GM12878 (cell line): ENCODE data around the gene AK8. TPM values are rescaled to one million over a fixed set of nuclear protein-coding genes. Genes with fewer than 3 reads are reported as not detected.

Experiments used
- ATAC-seq: fragments of 200-7000 bp; cut with Tn5 transposase; 3 replicates; pipeline ENCODE4 v1.9.1; 2020; ENCODE audit warnings: mild to moderate bottlenecking, moderate library complexity
- BruUV-seq: library from RNA; stranded (reverse); fragments of 400-500 nt; replicated peaks from 2 replicates; lab custom pipeline; 2021; lab: Mats Ljungman, UMichigan
- CTCF ChIA-PET: fragments of 300-600 bp; sonication (Branson Sonifier 250); formaldehyde crosslinking; extraction: SDS; loops from one replicate; lab custom pipeline; 2021; ENCODE audit warnings: inconsistent platforms; lab: Yijun Ruan, JAX
- POLR2A ChIA-PET: fragments of 350-600 bp; formaldehyde crosslinking; extraction: SDS; loops from one replicate; lab custom pipeline; 2021; ENCODE audit warnings: inconsistent platforms; lab: Charles Lee
- RAD21 ChIA-PET: fragments of 300-600 bp; sonication (Branson Sonifier 250); formaldehyde crosslinking; loops from one replicate; lab custom pipeline; 2023; ENCODE audit warnings: antibody characterized with exemption; ENCODE audit not compliant: unreplicated experiment; lab: Charles Lee
- SMC1A ChIA-PET: fragments of 300-600 bp; sonication (Branson Sonifier 250); formaldehyde crosslinking; loops from one replicate; lab custom pipeline; 2023; ENCODE audit not compliant: unreplicated experiment, uncharacterized antibody; lab: Charles Lee
- DNase-seq: peaks from one replicate; pipeline ENCODE4 v3.0.0-alpha.2; 2011; ENCODE audit warnings: low read depth, low spot score
- FAIRE-seq: peaks from 3 replicates; lab custom pipeline; 2011; peaks lifted over from hg19 to GRCh38; lab: Jason Lieb, UNC
- H2AFZ ChIP-seq: 2 replicates; pipeline ENCODE4 v1.6.0; 2011; ENCODE audit warnings: low read depth, low read length, control low read depth; ENCODE audit not compliant: control insufficient read depth
- H3K27ac ChIP-seq: 2 replicates; pipeline ENCODE4 v1.5.1; 2011; ENCODE audit warnings: control low read depth; ENCODE audit not compliant: control insufficient read depth, insufficient read depth
- H3K27me3 ChIP-seq, 2 experiments: replicated peaks in 1 of 2; 2 replicates each; pipeline versions ENCODE4 v1.6.0 to v1.6.1; 2011; ENCODE audit warnings: low read length in 1 of 2; ENCODE audit not compliant: control insufficient read depth in 2 of 2, insufficient read depth in 2 of 2
- H3K36me3 ChIP-seq, 2 experiments: 2 replicates each; pipeline ENCODE4 v1.5.1; 2011; ENCODE audit warnings: low read length in 1 of 2; ENCODE audit not compliant: control insufficient read depth in 2 of 2, insufficient read depth in 2 of 2
- H3K4me1 ChIP-seq: 2 replicates; pipeline ENCODE4 v1.6.1; 2011; ENCODE audit warnings: mild to moderate bottlenecking, low read length, moderate library complexity, mixed read lengths; ENCODE audit not compliant: control insufficient read depth, insufficient read depth
- H3K4me2 ChIP-seq: 2 replicates; pipeline ENCODE4 v1.6.0; 2011; ENCODE audit warnings: control low read depth; ENCODE audit not compliant: control insufficient read depth, insufficient read depth
- H3K4me3 ChIP-seq: fragments of 200-600 bp; sonication (generic); 2 replicates; pipeline ENCODE4 v1.5.1; 2016
- H3K79me2 ChIP-seq: 2 replicates; pipeline ENCODE4 v1.6.0; 2011; ENCODE audit warnings: low read length; ENCODE audit not compliant: control insufficient read depth, insufficient read depth
- H3K9ac ChIP-seq: 2 replicates; pipeline ENCODE4 v1.8.0; 2011; ENCODE audit warnings: low read length, control low read depth, mixed read lengths; ENCODE audit not compliant: control insufficient read depth, insufficient read depth
- H3K9me3 ChIP-seq: replicated peaks from 3 replicates; pipeline ENCODE4 v1.5.1; 2011; ENCODE audit warnings: mild to moderate bottlenecking, low read length; ENCODE audit not compliant: control insufficient read depth, insufficient read depth
- H4K20me1 ChIP-seq: 2 replicates; pipeline ENCODE4 v1.6.0; 2011; ENCODE audit not compliant: control insufficient read depth, insufficient read depth
- CHD4 ChIP-seq: fragments of 200-600 bp; sonication (generic); IDR thresholded peaks from 2 replicates; pipeline ENCODE4 v1.6.1; 2016; ENCODE audit warnings: mild to moderate bottlenecking
- EED ChIP-seq: sonication (generic); IDR thresholded peaks from 2 replicates; pipeline ENCODE4 v1.6.1; 2016; ENCODE audit warnings: antibody characterized with exemption, low read depth
- IKZF2 ChIP-seq, 2 experiments: fragments of 450-650 bp; IDR thresholded peaks; 2 replicates each; pipeline ENCODE4 v1.6.1; 2017; ENCODE audit warnings: mild to moderate bottlenecking in 2 of 2, moderate library complexity in 2 of 2
- RCOR1 ChIP-seq: conservative IDR thresholded peaks from 2 replicates; pipeline ENCODE4 v1.6.1; 2012; ENCODE audit warnings: low read depth, low read length, improper control_type of control experiment
- WGBS: methylation state at CpG from one replicate; pipeline ENCODE4 v1.1.6; 2016; ENCODE audit warnings: low lambda C conversion rate; ENCODE audit not compliant: insufficient replicate concordance, insufficient coverage; ENCODE audit errors: missing lambda C conversion rate; 5-methylcytosine and 5-hydroxymethylcytosine counted together
- in situ Hi-C: fragments of 300-500 bp; cut with MboI; formaldehyde crosslinking; loops from 9 replicates; pipeline ENCODE4 v1.14.3; 2018; ENCODE audit warnings: mixed read lengths
- intact Hi-C: fragments of 100-400 bp; cut with micrococcal nuclease; formaldehyde crosslinking; loops from one replicate; pipeline ENCODE4 v1.14.2; 2022; ENCODE audit not compliant: unreplicated experiment
- polyA plus RNA-seq, 11 experiments: library from polyadenylated mRNA; depleted of rRNA in 4 of 11; unstranded in 6 of 11; stranded (reverse) in 5 of 11; fragments of >200 nt; fragmentation: Nextera tagmentation in 4 of 11; fragmentation: Illumina TruSeq in 1 of 11; extraction: Ambion mirVana in 4 of 11; extraction: Trizol in 1 of 11; gene quantifications; 1 replicate in 1 of 11; 2 replicates in 10 of 11; pipeline versions ENCODE4 v1.2.1 to v1.2.3, GENCODE V29; 2011 to 2016; ENCODE audit warnings: inconsistent platforms in 2 of 11, missing spikeins in 2 of 11, low read depth in 1 of 11
- total RNA-seq, 4 experiments: library from RNA; depleted of rRNA in 3 of 4; stranded (reverse); fragments of >200 nt in 3 of 4; fragmentation: Illumina TruSeq in 1 of 4; extraction: Trizol in 1 of 4; gene quantifications; 2 replicates each; pipeline versions ENCODE4 v1.2.1 to v1.2.3, GENCODE V29; 2013 to 2021
- TF ChIP-seq, protein P1 (sequence below): fragments of 450-650 bp; IDR thresholded peaks from 2 replicates; pipeline ENCODE4 v1.6.1; 2017; ENCODE audit warnings: mild to moderate bottlenecking, moderate library complexity
- TF ChIP-seq, protein P2 (sequence below): fragments of 450-650 bp; formaldehyde crosslinking; IDR thresholded peaks from 2 replicates; pipeline ENCODE4 v1.4.0; 2020; ENCODE audit warnings: mild to moderate bottlenecking, moderate library complexity

The AK8 gene
- total and polyA plus RNA-seq, 10 of the 15 experiments (the other 5 are each of a cell fraction or from before 2014, with no cell fraction given): 0.03 to 0.12 (median 0.06) TPM; not detected in 5

GRCh38 chr9:132886334-132886725 is 8.2 kb upstream of the AK8 start (continued):
- TF ChIP-seq, protein P1, sequence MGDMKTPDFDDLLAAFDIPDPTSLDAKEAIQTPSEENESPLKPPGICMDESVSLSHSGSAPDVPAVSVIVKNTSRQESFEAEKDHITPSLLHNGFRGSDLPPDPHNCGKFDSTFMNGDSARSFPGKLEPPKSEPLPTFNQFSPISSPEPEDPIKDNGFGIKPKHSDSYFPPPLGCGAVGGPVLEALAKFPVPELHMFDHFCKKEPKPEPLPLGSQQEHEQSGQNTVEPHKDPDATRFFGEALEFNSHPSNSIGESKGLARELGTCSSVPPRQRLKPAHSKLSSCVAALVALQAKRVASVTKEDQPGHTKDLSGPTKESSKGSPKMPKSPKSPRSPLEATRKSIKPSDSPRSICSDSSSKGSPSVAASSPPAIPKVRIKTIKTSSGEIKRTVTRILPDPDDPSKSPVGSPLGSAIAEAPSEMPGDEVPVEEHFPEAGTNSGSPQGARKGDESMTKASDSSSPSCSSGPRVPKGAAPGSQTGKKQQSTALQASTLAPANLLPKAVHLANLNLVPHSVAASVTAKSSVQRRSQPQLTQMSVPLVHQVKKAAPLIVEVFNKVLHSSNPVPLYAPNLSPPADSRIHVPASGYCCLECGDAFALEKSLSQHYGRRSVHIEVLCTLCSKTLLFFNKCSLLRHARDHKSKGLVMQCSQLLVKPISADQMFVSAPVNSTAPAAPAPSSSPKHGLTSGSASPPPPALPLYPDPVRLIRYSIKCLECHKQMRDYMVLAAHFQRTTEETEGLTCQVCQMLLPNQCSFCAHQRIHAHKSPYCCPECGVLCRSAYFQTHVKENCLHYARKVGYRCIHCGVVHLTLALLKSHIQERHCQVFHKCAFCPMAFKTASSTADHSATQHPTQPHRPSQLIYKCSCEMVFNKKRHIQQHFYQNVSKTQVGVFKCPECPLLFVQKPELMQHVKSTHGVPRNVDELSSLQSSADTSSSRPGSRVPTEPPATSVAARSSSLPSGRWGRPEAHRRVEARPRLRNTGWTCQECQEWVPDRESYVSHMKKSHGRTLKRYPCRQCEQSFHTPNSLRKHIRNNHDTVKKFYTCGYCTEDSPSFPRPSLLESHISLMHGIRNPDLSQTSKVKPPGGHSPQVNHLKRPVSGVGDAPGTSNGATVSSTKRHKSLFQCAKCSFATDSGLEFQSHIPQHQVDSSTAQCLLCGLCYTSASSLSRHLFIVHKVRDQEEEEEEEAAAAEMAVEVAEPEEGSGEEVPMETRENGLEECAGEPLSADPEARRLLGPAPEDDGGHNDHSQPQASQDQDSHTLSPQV: no peak

DNA sequence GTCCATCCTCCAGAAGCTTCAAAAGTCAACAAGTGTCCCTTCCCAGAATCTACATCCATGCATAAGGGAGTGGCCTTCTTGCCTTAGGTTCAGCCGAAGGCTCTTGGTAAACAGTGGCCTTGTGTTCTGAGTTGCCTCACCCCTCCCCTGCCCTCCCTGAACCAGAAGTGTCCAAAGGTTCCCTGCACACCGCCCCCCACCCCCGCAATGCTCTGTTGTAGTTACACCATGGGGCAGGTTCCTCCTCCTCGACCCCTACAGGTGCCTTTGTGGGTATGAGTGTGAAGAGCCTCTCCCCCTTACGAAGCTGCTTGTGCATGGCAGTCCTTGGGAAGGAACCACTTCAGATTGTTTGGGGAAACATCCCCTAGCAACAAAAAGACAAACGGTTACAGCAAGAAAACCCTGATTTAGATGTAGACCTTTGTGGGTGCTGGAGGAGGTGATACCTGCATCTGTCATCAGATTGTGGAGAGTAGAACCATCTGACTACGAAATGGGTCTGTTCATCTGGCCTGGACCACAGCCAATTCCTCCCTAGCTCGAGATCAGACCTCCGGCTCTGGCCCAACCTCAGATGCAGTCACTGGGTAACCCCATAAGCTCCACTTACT is 7.7 kb upstream of the AK8 start:
- Histone ChIP-seq H3K4me3 (no peak overlapping the region), H3K9me3 (no peaks in the 10 kb centered on the region), H3K27ac (no peak overlapping the region), H3K4me2 (no peak overlapping the region), H3K9ac (no peak overlapping the region), H3K4me1 (no peaks in the 10 kb centered on the region), H2AFZ (no peak overlapping the region), H4K20me1 (no peaks in the 10 kb centered on the region), H3K27me3 (peaks cover 2% of the 10 kb centered on the region in 2 experiments; a peak in 1 of 4 replicates), H3K36me3 (no peaks in the 10 kb centered on the region), H3K79me2 (no peaks in the 10 kb centered on the region)
- no peak for FAIRE-seq
- intact Hi-C loops (no loop called here), in situ Hi-C loops (no loop called here)
- RAD21 ChIA-PET: no interaction called here
- BruUV-seq: no TSS peak
- WGBS: 19% methylated on average over 7 of the region's 9 CpGs
- POLR2A ChIA-PET: no interaction called here
- TF ChIP-seq, protein P2, sequence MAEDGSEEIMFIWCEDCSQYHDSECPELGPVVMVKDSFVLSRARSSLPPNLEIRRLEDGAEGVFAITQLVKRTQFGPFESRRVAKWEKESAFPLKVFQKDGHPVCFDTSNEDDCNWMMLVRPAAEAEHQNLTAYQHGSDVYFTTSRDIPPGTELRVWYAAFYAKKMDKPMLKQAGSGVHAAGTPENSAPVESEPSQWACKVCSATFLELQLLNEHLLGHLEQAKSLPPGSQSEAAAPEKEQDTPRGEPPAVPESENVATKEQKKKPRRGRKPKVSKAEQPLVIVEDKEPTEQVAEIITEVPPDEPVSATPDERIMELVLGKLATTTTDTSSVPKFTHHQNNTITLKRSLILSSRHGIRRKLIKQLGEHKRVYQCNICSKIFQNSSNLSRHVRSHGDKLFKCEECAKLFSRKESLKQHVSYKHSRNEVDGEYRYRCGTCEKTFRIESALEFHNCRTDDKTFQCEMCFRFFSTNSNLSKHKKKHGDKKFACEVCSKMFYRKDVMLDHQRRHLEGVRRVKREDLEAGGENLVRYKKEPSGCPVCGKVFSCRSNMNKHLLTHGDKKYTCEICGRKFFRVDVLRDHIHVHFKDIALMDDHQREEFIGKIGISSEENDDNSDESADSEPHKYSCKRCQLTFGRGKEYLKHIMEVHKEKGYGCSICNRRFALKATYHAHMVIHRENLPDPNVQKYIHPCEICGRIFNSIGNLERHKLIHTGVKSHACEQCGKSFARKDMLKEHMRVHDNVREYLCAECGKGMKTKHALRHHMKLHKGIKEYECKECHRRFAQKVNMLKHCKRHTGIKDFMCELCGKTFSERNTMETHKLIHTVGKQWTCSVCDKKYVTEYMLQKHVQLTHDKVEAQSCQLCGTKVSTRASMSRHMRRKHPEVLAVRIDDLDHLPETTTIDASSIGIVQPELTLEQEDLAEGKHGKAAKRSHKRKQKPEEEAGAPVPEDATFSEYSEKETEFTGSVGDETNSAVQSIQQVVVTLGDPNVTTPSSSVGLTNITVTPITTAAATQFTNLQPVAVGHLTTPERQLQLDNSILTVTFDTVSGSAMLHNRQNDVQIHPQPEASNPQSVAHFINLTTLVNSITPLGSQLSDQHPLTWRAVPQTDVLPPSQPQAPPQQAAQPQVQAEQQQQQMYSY (CRISPR knock-in tag): no peak
- no peak for TF ChIP-seq RCOR1
- TF ChIP-seq IKZF2 (IDR thresholded peaks at IDR 0.05): no peak
- no peak for TF ChIP-seq EED
- no peak for TF ChIP-seq CHD4
- ATAC-seq: no peak
- SMC1A ChIA-PET: interaction anchor here (1.0 kb wide), 1 partner anchor 11 kb away, joined by 3 read pairs; no protein-coding TSS in a partner anchor
- DNase-seq: no peak
- CTCF ChIA-PET: interaction anchor here (0.8 kb wide), 1 partner anchor 37 kb away, joined by 3 read pairs; no protein-coding TSS in a partner anchor
